Loucy (cell line): ENCODE data around the gene CDA.

Source experiments
- H2AFZ ChIP-seq: fragments of 200-600 bp; sonication (generic); 2 replicates; pipeline ENCODE4 v1.6.0; 2016; ENCODE audit warnings: antibody characterized with exemption, mild to moderate bottlenecking, low read length, moderate library complexity
- H3F3A ChIP-seq: fragments of 200-600 bp; 2 replicates; pipeline ENCODE4 v1.6.0; 2016; ENCODE audit warnings: antibody characterized with exemption, low read depth, mild to moderate bottlenecking
- H3K27me3 ChIP-seq: fragments of 200-600 bp; sonication (generic); 2 replicates; pipeline ENCODE4 v1.6.1; 2014; ENCODE audit warnings: low read length, mild to moderate bottlenecking; ENCODE audit not compliant: insufficient read depth, poor library complexity, severe bottlenecking
- H3K36me3 ChIP-seq: fragments of 200-600 bp; sonication (generic); 2 replicates; pipeline ENCODE4 v1.6.1; 2016; ENCODE audit warnings: low read length; ENCODE audit not compliant: insufficient read depth
- H3K4me1 ChIP-seq: fragments of 200-600 bp; sonication (generic); 2 replicates; pipeline ENCODE4 v1.5.1; 2014; ENCODE audit warnings: low read length, mild to moderate bottlenecking; ENCODE audit not compliant: insufficient read depth, poor library complexity, severe bottlenecking
- H3K4me2 ChIP-seq: fragments of 200-600 bp; sonication (generic); 2 replicates; pipeline ENCODE4 v1.6.0; 2014; ENCODE audit warnings: antibody characterized with exemption, low read length, low read depth, mild to moderate bottlenecking; ENCODE audit not compliant: poor library complexity, severe bottlenecking
- H3K4me3 ChIP-seq: fragments of 200-600 bp; sonication (generic); 2 replicates; pipeline ENCODE4 v1.5.1; 2014; ENCODE audit warnings: low read length, mild to moderate bottlenecking, mixed read lengths; ENCODE audit not compliant: poor library complexity, severe bottlenecking
- H3K79me2 ChIP-seq: fragments of 200-600 bp; sonication (generic); 2 replicates; pipeline ENCODE4 v1.6.1; 2014; ENCODE audit warnings: low read length; ENCODE audit not compliant: insufficient read depth
- H3K9ac ChIP-seq: fragments of 200-600 bp; sonication (generic); 2 replicates; pipeline ENCODE4 v1.6.0; 2014; ENCODE audit warnings: mild to moderate bottlenecking, low read depth, low read length, moderate library complexity; ENCODE audit not compliant: poor library complexity, severe bottlenecking
- H3K9me2 ChIP-seq: fragments of 200-600 bp; sonication (generic); replicated peaks from 2 replicates; pipeline ENCODE4 v1.6.1; 2016; ENCODE audit warnings: low read depth, low read length, mixed read lengths
- H3K9me3 ChIP-seq: fragments of 200-600 bp; sonication (generic); 2 replicates; pipeline ENCODE4 v1.6.1; 2014; ENCODE audit warnings: mild to moderate bottlenecking, antibody characterized with exemption, low read length, low read depth; ENCODE audit not compliant: insufficient read depth
- H4K20me1 ChIP-seq: fragments of 200-600 bp; sonication (generic); 2 replicates; pipeline ENCODE4 v1.6.0; 2014; ENCODE audit warnings: antibody characterized with exemption, low read length, mild to moderate bottlenecking; ENCODE audit not compliant: insufficient read depth, poor library complexity, severe bottlenecking
- CTCF ChIP-seq: fragments of 200-600 bp; sonication (generic); conservative IDR thresholded peaks from 2 replicates; pipeline ENCODE4 v1.5.1; 2014; ENCODE audit warnings: mild to moderate bottlenecking, antibody characterized with exemption, low read length
- EZH2phosphoT487 ChIP-seq: fragments of 200-600 bp; IDR thresholded peaks from 2 replicates; pipeline ENCODE4 v1.6.1; 2018; ENCODE audit warnings: antibody characterized with exemption, mild to moderate bottlenecking, moderate library complexity, borderline replicate concordance

The CDA gene

GRCh38 chr1:20571427-20571826 is 17.5 kb upstream of the CDA start:
- H3K9ac ChIP-seq: no peak overlapping the region
- no peaks in the 10 kb centered on the region for H3K27me3 ChIP-seq
- TF ChIP-seq EZH2phosphoT487 (no peak), CTCF (no peak)
- H3K4me1 ChIP-seq: no peaks in the 10 kb centered on the region
- H3K4me2 ChIP-seq: no peak overlapping the region
- no peaks in the 10 kb centered on the region for H3F3A ChIP-seq
- no peak overlapping the region for H2AFZ ChIP-seq
- no peak overlapping the region for H3K4me3 ChIP-seq
- no peaks in the 10 kb centered on the region for H3K9me2 ChIP-seq
- no peaks in the 10 kb centered on the region for H3K36me3 ChIP-seq
- no peaks in the 10 kb centered on the region for H3K9me3 ChIP-seq
- H4K20me1 ChIP-seq: no peaks in the 10 kb centered on the region
- H3K79me2 ChIP-seq: no peaks in the 10 kb centered on the region

GRCh38 chr1:20573987-20574386 is 14.9 kb upstream of the CDA start:
- H3K9me3 ChIP-seq: no peaks in the 10 kb centered on the region
- TF ChIP-seq CTCF: no peak
- TF ChIP-seq EZH2phosphoT487: no peak
- no peaks in the 10 kb centered on the region for H3K27me3 ChIP-seq
- H3K79me2 ChIP-seq: no peaks in the 10 kb centered on the region
- H3K36me3 ChIP-seq: no peaks in the 10 kb centered on the region
- H3F3A ChIP-seq: no peaks in the 10 kb centered on the region
- H3K4me1 ChIP-seq: no peaks in the 10 kb centered on the region
- peak overlapping the region; percentile 4; the same call in 1 of the 2 replicates for H2AFZ ChIP-seq
- H3K9ac ChIP-seq: no peak overlapping the region
- no peak overlapping the region for H3K4me2 ChIP-seq
- no peaks in the 10 kb centered on the region for H3K9me2 ChIP-seq
- H3K4me3 ChIP-seq: no peak overlapping the region
- H4K20me1 ChIP-seq: no peaks in the 10 kb centered on the region

- Histone ChIP-seq H3K4me3 (no peak overlapping the region), H2AFZ (peak overlapping the region; percentile 73; the same call in 1 of the 2 replicates)
These were observed 14.0 kb upstream of the CDA start for GRCh38 chr1:20574686-20575540.

More at GRCh38 chr1:20574686-20575540, 14.0 kb upstream of the CDA start:
- Histone ChIP-seq H3F3A (no peaks in the 10 kb centered on the region), H3K27me3 (no peaks in the 10 kb centered on the region), H3K4me2 (no peak overlapping the region), H3K9me3 (no peaks in the 10 kb centered on the region), H3K36me3 (no peaks in the 10 kb centered on the region), H3K9ac (no peak overlapping the region), H3K9me2 (no peaks in the 10 kb centered on the region), H4K20me1 (no peaks in the 10 kb centered on the region), H3K79me2 (no peaks in the 10 kb centered on the region), H3K4me1 (no peaks in the 10 kb centered on the region)
- TF ChIP-seq EZH2phosphoT487 (no peak), CTCF (peak; percentile 91)
